Stimulated activated effector memory CD8-positive, alpha-beta T cell treated with anti-CD3 and anti-CD28 coated beads, Interleukin-12 subunit alpha, Interleukin-12 subunit beta, amount 100 ng/mL, for 72 hours (primary cell): ENCODE data around the gene SKAP1.

ENCODE experiments used
- ATAC-seq: fragments of 150-1000 bp; cut with Tn5 transposase; 2 replicates; pipeline ENCODE4 v1.10.0; 2021
- DNase-seq, 2 donors: peaks; one replicate each; pipeline ENCODE4 v3.0.0; 2021 to 2022; ENCODE audit warnings: low spot score in 2 of 2
- H3K27ac Mint-ChIP-seq: one replicate; pipeline ENCODE4 v1.8.0; 2022; ENCODE audit warnings: mild to moderate bottlenecking, mixed read lengths
- H3K36me3 Mint-ChIP-seq: one replicate; pipeline ENCODE4 v1.8.0; 2022; ENCODE audit warnings: mild to moderate bottlenecking, mixed read lengths
- H3K4me1 Mint-ChIP-seq: one replicate; pipeline ENCODE4 v1.8.0; 2022; ENCODE audit warnings: mixed read lengths
- H3K4me3 Mint-ChIP-seq: one replicate; pipeline ENCODE4 v1.8.0; 2022; ENCODE audit warnings: mild to moderate bottlenecking, mixed read lengths
- H3K9me3 Mint-ChIP-seq: one replicate; pipeline ENCODE4 v1.8.0; 2022; ENCODE audit warnings: mixed read lengths

Gene SKAP1

GRCh38 chr17:48239603-48239995, 190.4 kb downstream of the SKAP1 start:
- H3K27ac Mint-ChIP-seq, result peak overlapping the region; percentile 11
- H3K4me3 Mint-ChIP-seq, result peak overlapping the region; percentile 22
- H3K9me3 Mint-ChIP-seq, result no peaks in the 10 kb centered on the region
- H3K36me3 Mint-ChIP-seq, result peaks cover 15% of the 10 kb centered on the region
- no peak for DNase-seq
- no peak for ATAC-seq
- peaks cover 59% of the 10 kb centered on the region for H3K4me1 Mint-ChIP-seq

- Mint-ChIP-seq H3K36me3 (peaks cover 15% of the 10 kb centered on the region), H3K4me1 (peaks cover 54% of the 10 kb centered on the region), H3K4me3 (peak overlapping the region; percentile 22), H3K27ac (peak overlapping the region; percentile 11), H3K9me3 (no peaks in the 10 kb centered on the region)
- DNase-seq, result no peak
- peak; percentile 52 for ATAC-seq
Measured at GRCh38 chr17:48238933-48239602, 190.9 kb downstream of the SKAP1 start.

GRCh38 chr17:48237456-48237855, 192.6 kb downstream of the SKAP1 start:
- peaks cover 48% of the 10 kb centered on the region for H3K4me1 Mint-ChIP-seq
- DNase-seq (no peak), ATAC-seq (no peak)
- no peak overlapping the region for H3K4me3 Mint-ChIP-seq
- H3K9me3 Mint-ChIP-seq, result no peaks in the 10 kb centered on the region
- peaks cover 15% of the 10 kb centered on the region for H3K36me3 Mint-ChIP-seq
- H3K27ac Mint-ChIP-seq, result no peak overlapping the region

GRCh38 chr17:48236681-48237134, 193.3 kb downstream of the SKAP1 start:
- no peak overlapping the region for H3K4me3 Mint-ChIP-seq
- no peak overlapping the region for H3K27ac Mint-ChIP-seq
- H3K36me3 Mint-ChIP-seq, result peaks cover 15% of the 10 kb centered on the region
- no peak for DNase-seq
- peaks cover 44% of the 10 kb centered on the region for H3K4me1 Mint-ChIP-seq
- no peaks in the 10 kb centered on the region for H3K9me3 Mint-ChIP-seq
- peak; percentile 60 for ATAC-seq

GRCh38 chr17:48234922-48235321, 195.1 kb downstream of the SKAP1 start:
- Mint-ChIP-seq H3K9me3 (no peaks in the 10 kb centered on the region), H3K36me3 (peaks cover 15% of the 10 kb centered on the region), H3K4me1 (peaks cover 30% of the 10 kb centered on the region), H3K27ac (no peak overlapping the region), H3K4me3 (no peak overlapping the region)
- no peak for ATAC-seq
- DNase-seq, result no peak

GRCh38 chr17:48231995-48232959, 197.7 kb downstream of the SKAP1 start:
- no peaks in the 10 kb centered on the region for H3K9me3 Mint-ChIP-seq
- no peak for ATAC-seq
- peaks cover 14% of the 10 kb centered on the region for H3K4me1 Mint-ChIP-seq
- DNase-seq, result no peak
- H3K27ac Mint-ChIP-seq, result no peak overlapping the region
- no peak overlapping the region for H3K4me3 Mint-ChIP-seq
- H3K36me3 Mint-ChIP-seq, result peaks cover 6% of the 10 kb centered on the region

GRCh38 chr17:48229936-48230335, 200.1 kb downstream of the SKAP1 start:
- H3K36me3 Mint-ChIP-seq, result no peaks in the 10 kb centered on the region
- H3K27ac Mint-ChIP-seq, result no peak overlapping the region
- no peaks in the 10 kb centered on the region for H3K9me3 Mint-ChIP-seq
- H3K4me1 Mint-ChIP-seq, result peaks cover 13% of the 10 kb centered on the region
- H3K4me3 Mint-ChIP-seq, result no peak overlapping the region
- no peak for DNase-seq
- ATAC-seq, result no peak

GRCh38 chr17:48228720-48229119, 201.3 kb downstream of the SKAP1 start:
- no peak for ATAC-seq
- peaks cover 13% of the 10 kb centered on the region for H3K4me1 Mint-ChIP-seq
- H3K27ac Mint-ChIP-seq, result no peak overlapping the region
- H3K9me3 Mint-ChIP-seq, result no peaks in the 10 kb centered on the region
- no peak for DNase-seq
- no peak overlapping the region for H3K4me3 Mint-ChIP-seq
- H3K36me3 Mint-ChIP-seq, result no peaks in the 10 kb centered on the region

GRCh38 chr17:48225725-48226567, 204.1 kb downstream of the SKAP1 start:
- ATAC-seq (no peak), DNase-seq (no peak)
- Mint-ChIP-seq H3K4me3 (no peak overlapping the region), H3K4me1 (peaks cover 13% of the 10 kb centered on the region), H3K9me3 (no peaks in the 10 kb centered on the region), H3K36me3 (no peaks in the 10 kb centered on the region), H3K27ac (peak overlapping the region; percentile 29)

GRCh38 chr17:48223945-48224344, 206.1 kb downstream of the SKAP1 start:
- Mint-ChIP-seq H3K36me3 (no peaks in the 10 kb centered on the region), H3K27ac (no peak overlapping the region), H3K4me1 (peaks cover 13% of the 10 kb centered on the region), H3K9me3 (no peaks in the 10 kb centered on the region), H3K4me3 (no peak overlapping the region)
- no peak for DNase-seq
- no peak for ATAC-seq

GRCh38 chr17:48219617-48220016, 210.4 kb downstream of the SKAP1 start:
- Mint-ChIP-seq H3K4me1 (no peaks in the 10 kb centered on the region), H3K9me3 (no peaks in the 10 kb centered on the region), H3K27ac (no peak overlapping the region), H3K4me3 (no peak overlapping the region), H3K36me3 (peaks cover 9% of the 10 kb centered on the region)
- ATAC-seq, result no peak
- no peak for DNase-seq

- Mint-ChIP-seq H3K4me3 (no peak overlapping the region), H3K27ac (peak overlapping the region; percentile 9), H3K4me1 (peaks cover 6% of the 10 kb centered on the region), H3K36me3 (peaks cover 9% of the 10 kb centered on the region), H3K9me3 (no peaks in the 10 kb centered on the region)
- DNase-seq (no peak), ATAC-seq (no peak)
Measured at GRCh38 chr17:48215583-48216139, 214.4 kb downstream of the SKAP1 start.

- Mint-ChIP-seq H3K27ac (peak overlapping the region; percentile 4), H3K36me3 (peaks cover 9% of the 10 kb centered on the region), H3K9me3 (no peaks in the 10 kb centered on the region), H3K4me3 (no peak overlapping the region), H3K4me1 (peaks cover 6% of the 10 kb centered on the region)
- no peak for ATAC-seq
- no peak for DNase-seq
Measured at GRCh38 chr17:48213797-48214196, 216.2 kb downstream of the SKAP1 start.

- Mint-ChIP-seq H3K9me3 (no peaks in the 10 kb centered on the region), H3K27ac (peak overlapping the region; percentile 10), H3K36me3 (peaks cover 1% of the 10 kb centered on the region), H3K4me3 (no peak overlapping the region), H3K4me1 (peaks cover 6% of the 10 kb centered on the region)
- DNase-seq, result no peak
- ATAC-seq, result no peak
Measured at GRCh38 chr17:48211787-48212186, 218.2 kb downstream of the SKAP1 start.

- H3K27ac Mint-ChIP-seq, result no peak overlapping the region
- H3K4me1 Mint-ChIP-seq, result peaks cover 6% of the 10 kb centered on the region
- DNase-seq (no peak), ATAC-seq (no peak)
- H3K4me3 Mint-ChIP-seq, result no peak overlapping the region
- peaks cover 2% of the 10 kb centered on the region for H3K36me3 Mint-ChIP-seq
- H3K9me3 Mint-ChIP-seq, result no peaks in the 10 kb centered on the region
Measured at GRCh38 chr17:48211011-48211410, 219.0 kb downstream of the SKAP1 start.
